Lower leg skin (tissue), 4 donors: Measurements from ENCODE around the gene EVI5. TPM values are rescaled to one million over a fixed set of nuclear protein-coding genes. Genes with fewer than 3 reads are reported as not detected.
"Not testable (repeated sequence)": the region's sequence is repeated elsewhere in the genome, so short reads cannot be mapped to it uniquely, and the experiment has no call there.

Experiments used
- DNase-seq, 2 donors: peaks; one replicate each; pipeline ENCODE4 v3.0.0-alpha.2; 2019; ENCODE audit warnings: low spot score in 2 of 2
- H3K4me3 ChIP-seq: fragments of 200-600 bp; sonication (generic); 2 replicates; pipeline ENCODE4 v1.5.1; 2017; ENCODE audit warnings: mild to moderate bottlenecking, low read depth; ENCODE audit not compliant: poor library complexity, severe bottlenecking
- CTCF ChIP-seq, 3 donors: fragments of 450-650 bp; IDR thresholded peaks; one replicate each; pipeline ENCODE4 v1.5.1; 2016; ENCODE audit warnings: antibody characterized with exemption in 3 of 3, mild to moderate bottlenecking in 3 of 3, moderate library complexity in 2 of 3
- POLR2A ChIP-seq, 2 donors: fragments of 450-650 bp; IDR thresholded peaks; one replicate each; pipeline ENCODE4 v1.6.1; 2016 to 2017; ENCODE audit warnings: antibody characterized with exemption in 2 of 2, mild to moderate bottlenecking in 1 of 2, moderate library complexity in 1 of 2
- whole genome bisulfite sequencing, 2 donors: methylation state at CpG; one replicate each; pipeline ENCODE4 v1.1.5; 2018; 5-methylcytosine and 5-hydroxymethylcytosine counted together
- intact Hi-C: fragments of 100-400 bp; cut with DNase I; formaldehyde crosslinking; loops from one replicate; pipeline ENCODE4 v1.15.0; 2023; ENCODE audit warnings: low total_unique reads
- total RNA-seq, 4 donors: library from RNA; depleted of rRNA; stranded (reverse); fragments of >200 nt; gene quantifications; one replicate each; pipeline ENCODE4 v1.1.0, GENCODE V29; 2016

Gene EVI5
- total RNA-seq, 4 donors from 2014 or later = 14.2 to 26.3 (median 21.4) TPM

- intact Hi-C loops = no loop called here
- no peak overlapping the region for H3K4me3 ChIP-seq
- no peak for DNase-seq
- TF ChIP-seq CTCF (IDR thresholded peaks at IDR 0.05) (no peak), POLR2A (IDR thresholded peaks at IDR 0.05) (no peak)
These were observed 63.0 kb downstream of the EVI5 start for GRCh38 chr1:92721886-92722285.

- DNase-seq, intact Hi-C loops, H3K4me3 ChIP-seq: not testable (repeated sequence)
- 92% methylated on average over 2 of the region's 2 CpGs for WGBS, 2 donors
These were observed 63.8 kb downstream of the EVI5 start for GRCh38 chr1:92721157-92721556.

- intact Hi-C loops, H3K4me3 ChIP-seq, DNase-seq: not testable (repeated sequence)
- WGBS, 2 donors = 92 to 94% methylated on average over 16 of the region's 16 CpGs
These were observed 69.4 kb downstream of the EVI5 start for GRCh38 chr1:92715476-92715951.

GRCh38 chr1:92713939-92714338 lies 71.0 kb downstream of the EVI5 start:
- no peak overlapping the region for H3K4me3 ChIP-seq
- intact Hi-C loops = no loop called here
- TF ChIP-seq POLR2A (IDR thresholded peaks at IDR 0.05) = no peak
- TF ChIP-seq CTCF (IDR thresholded peaks at IDR 0.05) = no peak
- 97% methylated on average over 2 of the region's 2 CpGs for WGBS, 2 donors
- DNase-seq = no peak

- no peak for DNase-seq
- TF ChIP-seq CTCF (IDR thresholded peaks at IDR 0.05) (no peak), POLR2A (IDR thresholded peaks at IDR 0.05) (no peak)
- no peak overlapping the region for H3K4me3 ChIP-seq
- 69% methylated on average over 6 of the region's 6 CpGs for WGBS, 2 donors
- intact Hi-C loops = no loop called here
These were observed 73.3 kb downstream of the EVI5 start for GRCh38 chr1:92711473-92712165.

GRCh38 chr1:92709738-92710137 lies 75.2 kb downstream of the EVI5 start:
- TF ChIP-seq CTCF (IDR thresholded peaks at IDR 0.05) (no peak), POLR2A (IDR thresholded peaks at IDR 0.05) (no peak)
- H3K4me3 ChIP-seq = no peak overlapping the region
- WGBS, 2 donors = 79 to 80% methylated on average over 4 of the region's 4 CpGs
- no peak for DNase-seq
- intact Hi-C loops = no loop called here

GRCh38 chr1:92708368-92708950 lies 76.4 kb downstream of the EVI5 start:
- H3K4me3 ChIP-seq = no peak overlapping the region
- intact Hi-C loops = no loop called here
- TF ChIP-seq POLR2A (IDR thresholded peaks at IDR 0.05) = no peak
- no peak for TF ChIP-seq CTCF (IDR thresholded peaks at IDR 0.05)
- DNase-seq = no peak
- WGBS, 2 donors = 90% methylated on average over 2 of the region's 2 CpGs
